ENCODE results near the gene PIK3R3. TPM values are rescaled to one million over a fixed set of nuclear protein-coding genes. Genes with fewer than 3 reads are reported as not detected.

Gene PIK3R3
- 2.2 and 3.6 TPM in 2 replicates for total RNA-seq (2022)
- percentile 44 among the genes with signal in this experiment for Bru-seq, nascent RNA
- percentile 73 among the genes with signal in this experiment for BruChase-seq, experiment 1, labeled RNA remaining after a 2-hour chase
- BruChase-seq, experiment 2, labeled RNA remaining after a 6-hour chase = percentile 58 among the genes with signal in this experiment
- long read RNA-seq, full-length matches to known transcripts = 3 of 4 reads
- long read RNA-seq, partial matches to known transcripts = 0 of 4 reads
- long read RNA-seq, other reads (novel, unspliced or antisense) = 1 of 4 reads

DNA sequence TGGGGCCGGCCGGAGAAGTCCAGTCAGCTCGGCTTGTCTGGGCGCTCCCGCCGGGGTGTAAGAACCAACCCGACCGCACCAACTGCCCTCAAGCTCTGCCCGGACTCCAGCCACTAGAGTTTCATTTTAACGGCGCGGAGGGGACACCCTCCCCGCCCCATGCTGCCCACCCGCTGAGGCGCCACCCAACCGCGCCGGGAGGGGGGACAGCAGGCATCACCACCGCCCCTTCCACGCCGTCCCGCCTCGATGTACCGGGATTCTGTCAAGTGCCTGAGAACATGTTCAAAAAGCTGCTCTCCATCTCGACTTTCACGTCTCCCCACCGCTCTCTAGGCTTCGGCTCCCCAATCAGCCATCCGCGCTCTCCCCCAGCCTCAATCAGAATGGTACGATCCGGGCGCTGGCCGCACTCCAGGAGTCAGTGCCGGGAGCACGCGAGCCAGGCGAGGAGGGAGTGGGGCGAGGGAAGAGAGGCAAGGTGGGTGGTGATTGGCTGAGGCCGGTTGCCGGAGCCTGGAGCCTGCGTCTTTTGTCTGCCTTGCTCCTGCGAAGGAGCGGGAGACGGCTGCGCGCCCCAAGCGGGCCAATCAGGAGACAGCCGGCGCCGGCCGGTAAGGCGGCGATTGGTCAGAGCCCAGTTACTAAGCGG, at the start of gene PIK3R3:
PIK3R3 (minus strand) TSS at position 101 of the 652 bp plus-strand sequence. CDS start 677 bp downstream, outside the sequence.
- Mint-ChIP-seq H3K36me3 (ENCODE audit: insufficient read depth, unreplicated experiment) (peaks cover 14% of the 10 kb centered on the region), H3K4me3 (ENCODE audit: unreplicated experiment) (peak within 1 kb of the TSS; percentile 100), H3K27ac (ENCODE audit: unreplicated experiment) (peak within 1 kb of the TSS; percentile 100), H3K27me3 (ENCODE audit: insufficient read depth, unreplicated experiment) (peaks cover 3% of the 10 kb centered on the region), H3K4me1 (ENCODE audit: low read depth, unreplicated experiment) (no peaks in the 10 kb centered on the region), H3K9me3 (ENCODE audit: unreplicated experiment) (no peaks in the 10 kb centered on the region)
- intact Hi-C loops (cut with micrococcal nuclease; ENCODE audit: unreplicated experiment) = loop anchor here (2.0 kb wide), 1 partner anchor 96 kb away; no protein-coding TSS in a partner anchor
- TF ChIP-seq, protein P1, sequence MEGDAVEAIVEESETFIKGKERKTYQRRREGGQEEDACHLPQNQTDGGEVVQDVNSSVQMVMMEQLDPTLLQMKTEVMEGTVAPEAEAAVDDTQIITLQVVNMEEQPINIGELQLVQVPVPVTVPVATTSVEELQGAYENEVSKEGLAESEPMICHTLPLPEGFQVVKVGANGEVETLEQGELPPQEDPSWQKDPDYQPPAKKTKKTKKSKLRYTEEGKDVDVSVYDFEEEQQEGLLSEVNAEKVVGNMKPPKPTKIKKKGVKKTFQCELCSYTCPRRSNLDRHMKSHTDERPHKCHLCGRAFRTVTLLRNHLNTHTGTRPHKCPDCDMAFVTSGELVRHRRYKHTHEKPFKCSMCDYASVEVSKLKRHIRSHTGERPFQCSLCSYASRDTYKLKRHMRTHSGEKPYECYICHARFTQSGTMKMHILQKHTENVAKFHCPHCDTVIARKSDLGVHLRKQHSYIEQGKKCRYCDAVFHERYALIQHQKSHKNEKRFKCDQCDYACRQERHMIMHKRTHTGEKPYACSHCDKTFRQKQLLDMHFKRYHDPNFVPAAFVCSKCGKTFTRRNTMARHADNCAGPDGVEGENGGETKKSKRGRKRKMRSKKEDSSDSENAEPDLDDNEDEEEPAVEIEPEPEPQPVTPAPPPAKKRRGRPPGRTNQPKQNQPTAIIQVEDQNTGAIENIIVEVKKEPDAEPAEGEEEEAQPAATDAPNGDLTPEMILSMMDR (IDR thresholded peaks at IDR 0.05; ENCODE audit: insufficient read depth in 1 of 2, low read depth in 1 of 2, low read length in 1 of 2, severe bottlenecking in 1 of 2, unreplicated experiment in 1 of 2) = no peak
- no peaks in the 10 kb centered on the region for H3K9me3 ChIP-seq
- H3K27me3 ChIP-seq (replicated peaks; ENCODE audit: control insufficient read depth, insufficient read depth, low read length) = no peaks in the 10 kb centered on the region
- no peaks in the 10 kb centered on the region for H3K36me3 ChIP-seq (ENCODE audit: control insufficient read depth, insufficient read depth, low read length)
- ChIA-PET POLR2A (interaction anchor here (0.6 kb wide), 3 partner anchors 45 to 146 kb away, joined by 3 to 4 read pairs (median 3); no protein-coding TSS in a partner anchor), CTCF (interaction anchor here (0.8 to 1.8 kb wide), 2 partner anchors 69 to 91 kb away, joined by 3 to 4 read pairs; no protein-coding TSS in a partner anchor)
- H3K4me3 ChIP-seq (ENCODE audit: low read depth, low read length) = peak within 1 kb of the TSS; percentile 66
- BruUV-seq (replicated peaks) = no TSS peak
- H3K4me1 ChIP-seq = no peaks in the 10 kb centered on the region
- DNase-seq = peak; percentile 96 to 98

DNA sequence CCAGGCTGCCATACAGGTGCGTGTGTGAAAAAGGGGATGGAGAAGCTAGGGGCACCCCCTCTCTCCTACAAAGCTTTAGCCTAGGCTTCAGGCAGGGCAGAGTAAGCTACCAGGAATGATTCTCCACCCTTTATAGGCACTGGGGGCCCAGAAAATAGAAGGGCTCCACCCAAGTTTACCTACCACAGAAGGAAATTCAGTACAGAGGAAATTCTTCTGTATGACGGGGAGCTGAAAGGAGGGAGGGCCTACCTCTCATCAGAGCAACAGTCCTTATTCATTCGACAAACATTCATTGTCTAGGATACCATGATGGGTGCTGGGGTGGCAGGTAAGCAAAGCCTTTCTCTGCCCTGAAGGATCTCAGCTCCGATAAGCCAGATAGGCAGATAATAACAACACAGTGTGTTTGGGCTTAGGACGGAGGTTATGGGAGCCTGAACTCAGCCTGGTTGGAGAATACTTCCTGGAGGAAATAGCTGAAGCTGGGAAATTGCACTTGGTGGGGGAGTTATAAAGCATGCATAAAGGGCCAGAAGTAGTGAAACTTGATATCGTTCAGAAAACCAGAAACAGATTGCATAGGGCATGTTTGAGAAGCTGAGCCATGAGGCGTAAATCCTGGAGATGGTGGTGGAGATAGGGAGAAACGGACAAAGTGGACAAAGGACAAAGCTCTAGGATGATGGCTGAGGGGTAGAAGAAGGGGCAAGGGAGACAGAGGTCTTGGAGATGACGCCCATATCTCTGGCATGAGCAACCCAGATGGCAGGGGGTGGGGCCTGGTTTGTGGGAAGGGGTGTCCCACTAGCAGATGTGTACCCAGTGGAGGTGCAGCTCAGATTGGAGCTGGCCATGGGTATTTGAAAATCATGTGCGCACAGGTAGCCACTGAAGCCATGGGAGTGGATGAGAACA, 49.2 kb upstream of the PIK3R3 start:
- TF ChIP-seq, protein P1 (IDR thresholded peaks at IDR 0.05; ENCODE audit: insufficient read depth in 1 of 2, low read depth in 1 of 2, low read length in 1 of 2, severe bottlenecking in 1 of 2, unreplicated experiment in 1 of 2) = no peak
- ChIA-PET CTCF (interaction anchor here (1.3 kb wide), 1 partner anchor 42 kb away, joined by 7 read pairs; no protein-coding TSS in a partner anchor), POLR2A (no interaction called here)

More for the DNA sequence above, 49.2 kb upstream of the PIK3R3 start:
- no peaks in the 10 kb centered on the region for H3K36me3 Mint-ChIP-seq (ENCODE audit: insufficient read depth, unreplicated experiment)
- no peak for DNase-seq
- H3K4me1 ChIP-seq = peaks cover 10% of the 10 kb centered on the region
- intact Hi-C loops (cut with micrococcal nuclease; ENCODE audit: unreplicated experiment) = no loop called here
- no peak overlapping the region for H3K4me3 ChIP-seq (ENCODE audit: low read depth, low read length)
- no peaks in the 10 kb centered on the region for H3K27me3 ChIP-seq (replicated peaks; ENCODE audit: control insufficient read depth, insufficient read depth, low read length)
- no peaks in the 10 kb centered on the region for H3K36me3 ChIP-seq (ENCODE audit: control insufficient read depth, insufficient read depth, low read length)
- H3K27ac Mint-ChIP-seq (ENCODE audit: unreplicated experiment) = no peak overlapping the region
- no peaks in the 10 kb centered on the region for H3K9me3 ChIP-seq
- no peaks in the 10 kb centered on the region for H3K4me1 Mint-ChIP-seq (ENCODE audit: low read depth, unreplicated experiment)
- BruUV-seq (replicated peaks) = no TSS peak
- no peaks in the 10 kb centered on the region for H3K27me3 Mint-ChIP-seq (ENCODE audit: insufficient read depth, unreplicated experiment)
- no peaks in the 10 kb centered on the region for H3K9me3 Mint-ChIP-seq (ENCODE audit: unreplicated experiment)
- no peak overlapping the region for H3K4me3 Mint-ChIP-seq (ENCODE audit: unreplicated experiment)
